WTC11 (cell line): ENCODE measurements around the gene NOX1. TPM values are rescaled to one million over a fixed set of nuclear protein-coding genes. Genes with fewer than 3 reads are reported as not detected.

Source experiments
- ATAC-seq: fragments of 200-7000 bp; cut with Tn5 transposase; 2 replicates; pipeline ENCODE4 v1.10.0; 2021; ENCODE audit warnings: mild to moderate bottlenecking, moderate library complexity
- CTCF ChIA-PET: fragments of 300-600 bp; sonication (Branson Sonifier 250); formaldehyde crosslinking; loops from one replicate; lab custom pipeline; 2021; ENCODE audit warnings: antibody characterized with exemption; lab: Charles Lee
- POLR2A ChIA-PET: fragments of 350-600 bp; sonication (Branson Sonifier 250); formaldehyde crosslinking; loops from one replicate; lab custom pipeline; 2021; ENCODE audit warnings: antibody characterized with exemption; lab: Charles Lee
- DNase-seq: peaks from one replicate; pipeline ENCODE4 v3.0.0; 2021; ENCODE audit warnings: low spot score
- H3K27ac Mint-ChIP-seq: 2 replicates; pipeline ENCODE4 v1.8.0; 2021; ENCODE audit warnings: mixed read lengths
- H3K27me3 Mint-ChIP-seq: 2 replicates; pipeline ENCODE4 v1.8.0; 2021; ENCODE audit warnings: low read depth, mild to moderate bottlenecking, moderate library complexity, mixed read lengths
- H3K36me3 Mint-ChIP-seq: 2 replicates; pipeline ENCODE4 v1.8.0; 2021; ENCODE audit warnings: mixed read lengths
- H3K4me1 Mint-ChIP-seq: 2 replicates; pipeline ENCODE4 v1.8.0; 2022; ENCODE audit warnings: mixed read lengths
- H3K4me3 Mint-ChIP-seq: 2 replicates; pipeline ENCODE4 v1.8.0; 2021; ENCODE audit warnings: mild to moderate bottlenecking, moderate library complexity, mixed read lengths
- H3K9me3 Mint-ChIP-seq: 2 replicates; pipeline ENCODE4 v1.8.0; 2021; ENCODE audit warnings: mixed read lengths
- CREB1 ChIP-seq: sonication (generic); formaldehyde crosslinking; IDR thresholded peaks from 2 replicates; pipeline ENCODE4 v1.8.0; 2023; ENCODE audit warnings: mild to moderate bottlenecking, missing genetic modification reagents
- FOXJ3 ChIP-seq: sonication (generic); formaldehyde crosslinking; IDR thresholded peaks from 2 replicates; pipeline ENCODE4 v1.9.0; 2021; ENCODE audit warnings: missing genetic modification reagents, mild to moderate bottlenecking, borderline replicate concordance
- GTF2I ChIP-seq: fragments of 250-450 bp; sonication (Bioruptor Pico); conservative IDR thresholded peaks from 2 replicates; pipeline ENCODE4 v1.4.0; 2021; ENCODE audit warnings: mild to moderate bottlenecking
- IRF2 ChIP-seq: sonication (generic); formaldehyde crosslinking; IDR thresholded peaks from 2 replicates; pipeline ENCODE4 v1.8.0; 2022; ENCODE audit warnings: low read depth, missing genetic modification reagents, borderline replicate concordance
- NR1H2 ChIP-seq: sonication (generic); formaldehyde crosslinking; IDR thresholded peaks from 2 replicates; pipeline ENCODE4 v1.9.0; 2021; ENCODE audit warnings: mild to moderate bottlenecking, moderate library complexity, missing genetic modification reagents
- TEAD1 ChIP-seq: sonication (generic); formaldehyde crosslinking; IDR thresholded peaks from 2 replicates; pipeline ENCODE4 v1.8.0; 2022; ENCODE audit warnings: mild to moderate bottlenecking, missing genetic modification reagents
- TEAD4 ChIP-seq: sonication (generic); formaldehyde crosslinking; IDR thresholded peaks from 2 replicates; pipeline ENCODE4 v1.8.0; 2022; ENCODE audit warnings: mild to moderate bottlenecking, missing genetic modification reagents
- TP53 ChIP-seq: sonication (generic); formaldehyde crosslinking; IDR thresholded peaks from 2 replicates; pipeline ENCODE4 v1.8.1; 2023; ENCODE audit warnings: mild to moderate bottlenecking, missing genetic modification reagents
- ZBTB21 ChIP-seq: sonication (generic); formaldehyde crosslinking; IDR thresholded peaks from 2 replicates; pipeline ENCODE4 v1.8.1; 2023; ENCODE audit warnings: mild to moderate bottlenecking, missing genetic modification reagents, borderline replicate concordance
- ZNF423 ChIP-seq: fragments of 250-450 bp; sonication (Bioruptor Pico); IDR thresholded peaks from 2 replicates; pipeline ENCODE4 v2.1.2; 2022; ENCODE audit warnings: mild to moderate bottlenecking, moderate library complexity
- total RNA-seq: library from RNA; stranded (reverse); gene quantifications from 3 replicates; pipeline ENCODE4 v1.2.3, GENCODE V29; 2021
- TF ChIP-seq, protein P1 (sequence below): sonication (generic); formaldehyde crosslinking; conservative IDR thresholded peaks from 2 replicates; pipeline ENCODE4 v1.8.1; 2022; ENCODE audit warnings: mild to moderate bottlenecking, missing genetic modification reagents
- TF ChIP-seq, protein P2 (sequence below): sonication (generic); formaldehyde crosslinking; IDR thresholded peaks from 2 replicates; pipeline ENCODE4 v1.8.1; 2023; ENCODE audit warnings: mild to moderate bottlenecking, missing genetic modification reagents, moderate library complexity
- TF ChIP-seq, protein P3 (sequence below): sonication (generic); formaldehyde crosslinking; IDR thresholded peaks from 2 replicates; pipeline ENCODE4 v1.8.0; 2022; ENCODE audit warnings: mild to moderate bottlenecking, missing genetic modification reagents
- TF ChIP-seq, protein P4 (sequence below): fragments of 250-450 bp; sonication (Bioruptor Pico); conservative IDR thresholded peaks from 2 replicates; pipeline ENCODE4 v1.9.0; 2021; ENCODE audit warnings: mild to moderate bottlenecking
- TF ChIP-seq, protein P5 (sequence below): sonication (generic); formaldehyde crosslinking; IDR thresholded peaks from 2 replicates; pipeline ENCODE4 v1.8.1; 2022; ENCODE audit warnings: mild to moderate bottlenecking, moderate library complexity, missing genetic modification reagents
- TF ChIP-seq, protein P6 (sequence below): sonication (generic); formaldehyde crosslinking; IDR thresholded peaks from 2 replicates; pipeline ENCODE4 v1.8.1; 2023; ENCODE audit warnings: mild to moderate bottlenecking, moderate library complexity, missing genetic modification reagents
- TF ChIP-seq, protein P7 (sequence below): fragments of 250-450 bp; sonication (Bioruptor Pico); IDR thresholded peaks from 2 replicates; pipeline ENCODE4 v1.9.0; 2021; ENCODE audit warnings: mild to moderate bottlenecking, borderline replicate concordance
- TF ChIP-seq, protein P8 (sequence below): sonication (generic); formaldehyde crosslinking; IDR thresholded peaks from 2 replicates; pipeline ENCODE4 v1.8.0; 2022; ENCODE audit warnings: mild to moderate bottlenecking, missing genetic modification reagents

Gene NOX1
- total RNA-seq, 1 experiment from 2014 or later, result not detected

DNA sequence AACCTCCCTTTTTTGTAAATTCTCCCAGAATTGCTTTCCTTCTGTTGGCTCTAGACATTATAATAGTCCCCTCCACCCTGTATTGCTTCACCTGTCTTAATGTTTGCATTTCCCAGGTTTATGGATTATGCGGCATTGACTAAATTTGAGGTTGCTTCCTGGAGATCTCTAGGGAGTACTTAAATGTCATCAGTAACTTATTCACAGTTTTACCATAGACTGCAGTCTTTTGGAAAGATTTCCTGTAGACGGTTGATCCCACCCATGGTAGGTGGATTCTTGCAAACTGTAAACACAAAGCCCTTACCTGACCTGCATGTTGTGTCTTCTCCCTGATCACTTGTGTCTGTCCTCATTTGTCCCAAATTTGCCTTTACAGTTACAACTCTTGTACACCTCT is 6.2 kb upstream of the NOX1 start:
- TF ChIP-seq, protein P1, sequence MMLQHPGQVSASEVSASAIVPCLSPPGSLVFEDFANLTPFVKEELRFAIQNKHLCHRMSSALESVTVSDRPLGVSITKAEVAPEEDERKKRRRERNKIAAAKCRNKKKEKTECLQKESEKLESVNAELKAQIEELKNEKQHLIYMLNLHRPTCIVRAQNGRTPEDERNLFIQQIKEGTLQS (CRISPR knock-in tag), result no peak
- TF ChIP-seq, protein P2, sequence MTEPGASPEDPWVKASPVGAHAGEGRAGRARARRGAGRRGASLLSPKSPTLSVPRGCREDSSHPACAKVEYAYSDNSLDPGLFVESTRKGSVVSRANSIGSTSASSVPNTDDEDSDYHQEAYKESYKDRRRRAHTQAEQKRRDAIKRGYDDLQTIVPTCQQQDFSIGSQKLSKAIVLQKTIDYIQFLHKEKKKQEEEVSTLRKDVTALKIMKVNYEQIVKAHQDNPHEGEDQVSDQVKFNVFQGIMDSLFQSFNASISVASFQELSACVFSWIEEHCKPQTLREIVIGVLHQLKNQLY (CRISPR knock-in tag), result no peak
- TF ChIP-seq, protein P3, sequence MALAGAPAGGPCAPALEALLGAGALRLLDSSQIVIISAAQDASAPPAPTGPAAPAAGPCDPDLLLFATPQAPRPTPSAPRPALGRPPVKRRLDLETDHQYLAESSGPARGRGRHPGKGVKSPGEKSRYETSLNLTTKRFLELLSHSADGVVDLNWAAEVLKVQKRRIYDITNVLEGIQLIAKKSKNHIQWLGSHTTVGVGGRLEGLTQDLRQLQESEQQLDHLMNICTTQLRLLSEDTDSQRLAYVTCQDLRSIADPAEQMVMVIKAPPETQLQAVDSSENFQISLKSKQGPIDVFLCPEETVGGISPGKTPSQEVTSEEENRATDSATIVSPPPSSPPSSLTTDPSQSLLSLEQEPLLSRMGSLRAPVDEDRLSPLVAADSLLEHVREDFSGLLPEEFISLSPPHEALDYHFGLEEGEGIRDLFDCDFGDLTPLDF, result no peak
- TF ChIP-seq FOXJ3 (CRISPR knock-in tag), result no peak
- TF ChIP-seq, protein P4, sequence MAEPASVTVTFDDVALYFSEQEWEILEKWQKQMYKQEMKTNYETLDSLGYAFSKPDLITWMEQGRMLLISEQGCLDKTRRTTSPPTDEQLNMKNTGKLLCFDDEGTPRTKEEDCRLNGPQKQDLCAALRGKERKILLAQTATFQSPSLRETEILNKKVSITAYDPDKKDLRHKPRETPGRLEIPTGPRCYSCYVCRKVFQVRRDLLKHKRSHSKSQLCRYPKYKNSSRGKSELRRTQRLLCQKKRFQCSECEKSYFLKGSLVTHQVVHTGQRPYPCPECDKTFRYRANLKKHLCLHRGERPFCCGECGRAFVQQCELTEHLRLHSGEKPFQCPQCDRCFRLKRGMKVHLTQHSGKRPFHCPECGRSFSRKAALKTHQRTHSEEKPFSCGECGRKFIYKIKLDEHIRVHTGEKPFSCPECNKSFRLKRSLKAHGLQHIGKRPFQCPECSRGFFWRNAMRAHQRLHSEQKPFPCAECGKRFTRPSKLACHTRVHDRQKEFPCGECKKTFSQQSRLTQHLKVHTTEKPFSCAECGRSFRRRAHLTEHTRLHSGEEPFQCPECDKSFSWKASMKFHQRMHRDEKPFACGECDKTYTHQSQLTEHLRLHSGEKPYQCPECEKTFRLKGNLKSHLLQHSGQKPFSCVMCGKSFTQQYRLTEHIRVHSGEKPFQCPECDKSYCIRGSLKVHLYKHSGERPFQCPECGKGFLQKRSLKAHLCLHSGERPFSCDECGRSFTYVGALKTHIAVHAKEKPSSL (CRISPR knock-in tag), result no peak
- TF ChIP-seq, protein P5, sequence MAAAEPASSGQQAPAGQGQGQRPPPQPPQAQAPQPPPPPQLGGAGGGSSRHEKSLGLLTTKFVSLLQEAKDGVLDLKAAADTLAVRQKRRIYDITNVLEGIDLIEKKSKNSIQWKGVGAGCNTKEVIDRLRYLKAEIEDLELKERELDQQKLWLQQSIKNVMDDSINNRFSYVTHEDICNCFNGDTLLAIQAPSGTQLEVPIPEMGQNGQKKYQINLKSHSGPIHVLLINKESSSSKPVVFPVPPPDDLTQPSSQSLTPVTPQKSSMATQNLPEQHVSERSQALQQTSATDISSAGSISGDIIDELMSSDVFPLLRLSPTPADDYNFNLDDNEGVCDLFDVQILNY (CRISPR knock-in tag), result no peak
- no peak for TF ChIP-seq CREB1 (CRISPR knock-in tag)
- no peak for TF ChIP-seq TP53 (CRISPR knock-in tag)
- Mint-ChIP-seq H3K4me1 (peaks cover 4% of the 10 kb centered on the region), H3K9me3 (no peaks in the 10 kb centered on the region), H3K36me3 (no peaks in the 10 kb centered on the region), H3K27ac (no peak overlapping the region), H3K4me3 (no peak overlapping the region), H3K27me3 (no peaks in the 10 kb centered on the region; the same call in 1 of the 2 replicates)
- POLR2A ChIA-PET, result no interaction called here
- no peak for ATAC-seq
- DNase-seq, result no peak
- CTCF ChIA-PET, result no interaction called here

DNA sequence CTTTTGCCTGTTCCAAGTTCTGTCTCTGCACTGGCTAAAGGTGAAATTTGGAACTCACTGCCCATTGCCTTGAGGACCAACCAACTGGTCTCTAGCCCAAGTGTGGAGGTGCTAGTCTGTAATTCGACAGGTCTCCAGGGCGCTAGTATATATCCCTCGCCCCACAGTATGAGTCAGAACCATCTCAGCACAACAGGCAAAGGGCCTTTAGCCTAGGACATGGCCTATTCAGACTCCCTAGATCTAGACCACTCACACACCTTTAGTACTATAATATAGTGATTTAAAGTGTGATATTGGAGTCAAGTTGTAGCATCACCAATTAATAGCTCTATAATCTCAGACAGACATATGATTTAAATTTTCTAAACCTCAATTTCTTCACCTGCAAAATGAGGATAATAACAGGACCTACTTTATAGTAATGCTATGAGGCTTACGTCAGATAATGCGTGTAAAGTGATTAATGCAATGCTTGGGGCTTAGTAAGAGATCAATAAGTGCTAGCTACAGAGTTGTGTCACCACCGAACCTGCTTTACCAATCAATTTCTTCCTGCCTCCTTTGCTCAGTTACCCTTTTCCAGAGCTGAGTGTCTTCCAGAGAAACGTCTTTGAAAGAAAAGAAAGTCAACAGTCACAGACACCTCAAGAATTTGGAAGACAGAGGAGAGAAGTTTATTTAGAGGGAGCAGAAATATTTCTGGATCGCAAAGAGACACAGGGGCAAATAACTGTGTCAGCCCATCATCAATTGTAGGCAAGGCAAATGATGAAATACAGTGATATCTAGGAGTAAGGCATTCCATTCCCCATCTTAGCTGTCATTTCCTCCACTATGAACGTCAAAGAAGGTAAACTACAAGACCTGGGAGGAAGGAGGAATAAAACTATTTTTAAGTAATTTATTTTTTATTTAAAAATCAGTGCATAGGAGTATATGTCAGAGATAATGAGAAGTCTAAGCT is 2.3 kb downstream of the NOX1 start:
- ATAC-seq (no peak), DNase-seq (no peak)
- H3K36me3 Mint-ChIP-seq, result no peaks in the 10 kb centered on the region
- no peak overlapping the region for H3K4me3 Mint-ChIP-seq
- ChIA-PET CTCF (no interaction called here), POLR2A (no interaction called here)
- H3K4me1 Mint-ChIP-seq, result peaks cover 4% of the 10 kb centered on the region
- H3K9me3 Mint-ChIP-seq, result no peaks in the 10 kb centered on the region
- TF ChIP-seq, protein P5 (CRISPR knock-in tag), result no peak
- TF ChIP-seq, protein P6, sequence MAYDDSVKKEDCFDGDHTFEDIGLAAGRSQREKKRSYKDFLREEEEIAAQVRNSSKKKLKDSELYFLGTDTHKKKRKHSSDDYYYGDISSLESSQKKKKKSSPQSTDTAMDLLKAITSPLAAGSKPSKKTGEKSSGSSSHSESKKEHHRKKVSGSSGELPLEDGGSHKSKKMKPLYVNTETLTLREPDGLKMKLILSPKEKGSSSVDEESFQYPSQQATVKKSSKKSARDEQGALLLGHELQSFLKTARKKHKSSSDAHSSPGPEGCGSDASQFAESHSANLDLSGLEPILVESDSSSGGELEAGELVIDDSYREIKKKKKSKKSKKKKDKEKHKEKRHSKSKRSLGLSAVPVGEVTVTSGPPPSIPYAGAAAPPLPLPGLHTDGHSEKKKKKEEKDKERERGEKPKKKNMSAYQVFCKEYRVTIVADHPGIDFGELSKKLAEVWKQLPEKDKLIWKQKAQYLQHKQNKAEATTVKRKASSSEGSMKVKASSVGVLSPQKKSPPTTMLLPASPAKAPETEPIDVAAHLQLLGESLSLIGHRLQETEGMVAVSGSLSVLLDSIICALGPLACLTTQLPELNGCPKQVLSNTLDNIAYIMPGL, result no peak
- TF ChIP-seq ZNF423 (CRISPR knock-in tag) (no peak), ZBTB21 (CRISPR knock-in tag) (no peak), NR1H2 (CRISPR knock-in tag) (no peak), IRF2 (CRISPR knock-in tag) (no peak), TEAD1 (no peak), TEAD4 (CRISPR knock-in tag) (no peak), GTF2I (no peak)
- TF ChIP-seq, protein P7, sequence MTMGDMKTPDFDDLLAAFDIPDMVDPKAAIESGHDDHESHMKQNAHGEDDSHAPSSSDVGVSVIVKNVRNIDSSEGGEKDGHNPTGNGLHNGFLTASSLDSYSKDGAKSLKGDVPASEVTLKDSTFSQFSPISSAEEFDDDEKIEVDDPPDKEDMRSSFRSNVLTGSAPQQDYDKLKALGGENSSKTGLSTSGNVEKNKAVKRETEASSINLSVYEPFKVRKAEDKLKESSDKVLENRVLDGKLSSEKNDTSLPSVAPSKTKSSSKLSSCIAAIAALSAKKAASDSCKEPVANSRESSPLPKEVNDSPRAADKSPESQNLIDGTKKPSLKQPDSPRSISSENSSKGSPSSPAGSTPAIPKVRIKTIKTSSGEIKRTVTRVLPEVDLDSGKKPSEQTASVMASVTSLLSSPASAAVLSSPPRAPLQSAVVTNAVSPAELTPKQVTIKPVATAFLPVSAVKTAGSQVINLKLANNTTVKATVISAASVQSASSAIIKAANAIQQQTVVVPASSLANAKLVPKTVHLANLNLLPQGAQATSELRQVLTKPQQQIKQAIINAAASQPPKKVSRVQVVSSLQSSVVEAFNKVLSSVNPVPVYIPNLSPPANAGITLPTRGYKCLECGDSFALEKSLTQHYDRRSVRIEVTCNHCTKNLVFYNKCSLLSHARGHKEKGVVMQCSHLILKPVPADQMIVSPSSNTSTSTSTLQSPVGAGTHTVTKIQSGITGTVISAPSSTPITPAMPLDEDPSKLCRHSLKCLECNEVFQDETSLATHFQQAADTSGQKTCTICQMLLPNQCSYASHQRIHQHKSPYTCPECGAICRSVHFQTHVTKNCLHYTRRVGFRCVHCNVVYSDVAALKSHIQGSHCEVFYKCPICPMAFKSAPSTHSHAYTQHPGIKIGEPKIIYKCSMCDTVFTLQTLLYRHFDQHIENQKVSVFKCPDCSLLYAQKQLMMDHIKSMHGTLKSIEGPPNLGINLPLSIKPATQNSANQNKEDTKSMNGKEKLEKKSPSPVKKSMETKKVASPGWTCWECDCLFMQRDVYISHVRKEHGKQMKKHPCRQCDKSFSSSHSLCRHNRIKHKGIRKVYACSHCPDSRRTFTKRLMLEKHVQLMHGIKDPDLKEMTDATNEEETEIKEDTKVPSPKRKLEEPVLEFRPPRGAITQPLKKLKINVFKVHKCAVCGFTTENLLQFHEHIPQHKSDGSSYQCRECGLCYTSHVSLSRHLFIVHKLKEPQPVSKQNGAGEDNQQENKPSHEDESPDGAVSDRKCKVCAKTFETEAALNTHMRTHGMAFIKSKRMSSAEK (CRISPR knock-in tag), result no peak
- TF ChIP-seq, protein P8, sequence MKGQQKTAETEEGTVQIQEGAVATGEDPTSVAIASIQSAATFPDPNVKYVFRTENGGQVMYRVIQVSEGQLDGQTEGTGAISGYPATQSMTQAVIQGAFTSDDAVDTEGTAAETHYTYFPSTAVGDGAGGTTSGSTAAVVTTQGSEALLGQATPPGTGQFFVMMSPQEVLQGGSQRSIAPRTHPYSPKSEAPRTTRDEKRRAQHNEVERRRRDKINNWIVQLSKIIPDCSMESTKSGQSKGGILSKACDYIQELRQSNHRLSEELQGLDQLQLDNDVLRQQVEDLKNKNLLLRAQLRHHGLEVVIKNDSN (CRISPR knock-in tag), result no peak
- TF ChIP-seq, all 79 proteins: peak for 0
- Mint-ChIP-seq H3K27ac (no peak overlapping the region), H3K27me3 (no peaks in the 10 kb centered on the region; the same call in 1 of the 2 replicates)
